GM12878 (cell line): ENCODE measurements around the gene PAF1. TPM values are rescaled to one million over a fixed set of nuclear protein-coding genes. Genes with fewer than 3 reads are reported as not detected.

ENCODE experiments used
- ATAC-seq: fragments of 200-7000 bp; cut with Tn5 transposase; 3 replicates; pipeline ENCODE4 v1.9.1; 2020; ENCODE audit warnings: mild to moderate bottlenecking, moderate library complexity
- BruUV-seq: library from RNA; stranded (reverse); fragments of 400-500 nt; replicated peaks from 2 replicates; lab custom pipeline; 2021; lab: Mats Ljungman, UMichigan
- CTCF ChIA-PET: fragments of 300-600 bp; sonication (Branson Sonifier 250); formaldehyde crosslinking; extraction: SDS; loops from one replicate; lab custom pipeline; 2021; ENCODE audit warnings: inconsistent platforms; lab: Yijun Ruan, JAX
- POLR2A ChIA-PET: fragments of 350-600 bp; formaldehyde crosslinking; extraction: SDS; loops from one replicate; lab custom pipeline; 2021; ENCODE audit warnings: inconsistent platforms; lab: Charles Lee
- RAD21 ChIA-PET: fragments of 300-600 bp; sonication (Branson Sonifier 250); formaldehyde crosslinking; loops from one replicate; lab custom pipeline; 2023; ENCODE audit warnings: antibody characterized with exemption; ENCODE audit not compliant: unreplicated experiment; lab: Charles Lee
- SMC1A ChIA-PET: fragments of 300-600 bp; sonication (Branson Sonifier 250); formaldehyde crosslinking; loops from one replicate; lab custom pipeline; 2023; ENCODE audit not compliant: unreplicated experiment, uncharacterized antibody; lab: Charles Lee
- DNase-seq: peaks from one replicate; pipeline ENCODE4 v3.0.0-alpha.2; 2011; ENCODE audit warnings: low read depth, low spot score
- FAIRE-seq: peaks from 3 replicates; lab custom pipeline; 2011; peaks lifted over from hg19 to GRCh38; lab: Jason Lieb, UNC
- H2AFZ ChIP-seq: 2 replicates; pipeline ENCODE4 v1.6.0; 2011; ENCODE audit warnings: low read depth, low read length, control low read depth; ENCODE audit not compliant: control insufficient read depth
- H3K27ac ChIP-seq: 2 replicates; pipeline ENCODE4 v1.5.1; 2011; ENCODE audit warnings: control low read depth; ENCODE audit not compliant: control insufficient read depth, insufficient read depth
- H3K27me3 ChIP-seq, 2 experiments: replicated peaks in 1 of 2; 2 replicates each; pipeline versions ENCODE4 v1.6.0 to v1.6.1; 2011; ENCODE audit warnings: low read length in 1 of 2; ENCODE audit not compliant: control insufficient read depth in 2 of 2, insufficient read depth in 2 of 2
- H3K36me3 ChIP-seq, 2 experiments: 2 replicates each; pipeline ENCODE4 v1.5.1; 2011; ENCODE audit warnings: low read length in 1 of 2; ENCODE audit not compliant: control insufficient read depth in 2 of 2, insufficient read depth in 2 of 2
- H3K4me1 ChIP-seq: 2 replicates; pipeline ENCODE4 v1.6.1; 2011; ENCODE audit warnings: mild to moderate bottlenecking, low read length, moderate library complexity, mixed read lengths; ENCODE audit not compliant: control insufficient read depth, insufficient read depth
- H3K4me2 ChIP-seq: 2 replicates; pipeline ENCODE4 v1.6.0; 2011; ENCODE audit warnings: control low read depth; ENCODE audit not compliant: control insufficient read depth, insufficient read depth
- H3K4me3 ChIP-seq: fragments of 200-600 bp; sonication (generic); 2 replicates; pipeline ENCODE4 v1.5.1; 2016
- H3K79me2 ChIP-seq: 2 replicates; pipeline ENCODE4 v1.6.0; 2011; ENCODE audit warnings: low read length; ENCODE audit not compliant: control insufficient read depth, insufficient read depth
- H3K9ac ChIP-seq: 2 replicates; pipeline ENCODE4 v1.8.0; 2011; ENCODE audit warnings: low read length, control low read depth, mixed read lengths; ENCODE audit not compliant: control insufficient read depth, insufficient read depth
- H3K9me3 ChIP-seq: replicated peaks from 3 replicates; pipeline ENCODE4 v1.5.1; 2011; ENCODE audit warnings: mild to moderate bottlenecking, low read length; ENCODE audit not compliant: control insufficient read depth, insufficient read depth
- H4K20me1 ChIP-seq: 2 replicates; pipeline ENCODE4 v1.6.0; 2011; ENCODE audit not compliant: control insufficient read depth, insufficient read depth
- ASH2L ChIP-seq: fragments of 300-600, 200-600 bp; sonication (generic); IDR thresholded peaks from 2 replicates; pipeline ENCODE4 v1.6.1; 2017; ENCODE audit warnings: low read depth, mild to moderate bottlenecking, borderline replicate concordance
- BMI1 ChIP-seq: fragments of 450-650 bp; IDR thresholded peaks from 2 replicates; pipeline ENCODE4 v1.6.1; 2016; ENCODE audit warnings: mild to moderate bottlenecking, moderate library complexity, borderline replicate concordance
- CBX5 ChIP-seq: sonication (generic); IDR thresholded peaks from 2 replicates; pipeline ENCODE4 v1.6.1; 2016; ENCODE audit warnings: low read depth, moderate library complexity, mild to moderate bottlenecking, inconsistent platforms
- NR2C1 ChIP-seq: fragments of 450-650 bp; IDR thresholded peaks from 2 replicates; pipeline ENCODE4 v1.6.1; 2017; ENCODE audit warnings: antibody characterized with exemption, mild to moderate bottlenecking, moderate library complexity
- POLR2AphosphoS2 ChIP-seq: IDR thresholded peaks from 2 replicates; pipeline ENCODE4 v1.6.1; 2011; ENCODE audit warnings: low read depth, mild to moderate bottlenecking, low read length, improper control_type of control experiment, moderate library complexity
- SUZ12 ChIP-seq: fragments of 200-600 bp; sonication (generic); IDR thresholded peaks from one replicate; pipeline ENCODE4 v1.6.1; 2018; ENCODE audit warnings: antibody characterized with exemption, mild to moderate bottlenecking; ENCODE audit not compliant: unreplicated experiment
- ZSCAN29 ChIP-seq: fragments of 450-650 bp; IDR thresholded peaks from 2 replicates; pipeline ENCODE4 v1.6.1; 2017; ENCODE audit warnings: mild to moderate bottlenecking, moderate library complexity
- WGBS: methylation state at CpG from one replicate; pipeline ENCODE4 v1.1.6; 2016; ENCODE audit warnings: low lambda C conversion rate; ENCODE audit not compliant: insufficient replicate concordance, insufficient coverage; ENCODE audit errors: missing lambda C conversion rate; 5-methylcytosine and 5-hydroxymethylcytosine counted together
- in situ Hi-C: fragments of 300-500 bp; cut with MboI; formaldehyde crosslinking; loops from 9 replicates; pipeline ENCODE4 v1.14.3; 2018; ENCODE audit warnings: mixed read lengths
- intact Hi-C: fragments of 100-400 bp; cut with micrococcal nuclease; formaldehyde crosslinking; loops from one replicate; pipeline ENCODE4 v1.14.2; 2022; ENCODE audit not compliant: unreplicated experiment
- polyA plus RNA-seq, 11 experiments: library from polyadenylated mRNA; depleted of rRNA in 4 of 11; unstranded in 6 of 11; stranded (reverse) in 5 of 11; fragments of >200 nt; fragmentation: Nextera tagmentation in 4 of 11; fragmentation: Illumina TruSeq in 1 of 11; extraction: Ambion mirVana in 4 of 11; extraction: Trizol in 1 of 11; gene quantifications; 1 replicate in 1 of 11; 2 replicates in 10 of 11; pipeline versions ENCODE4 v1.2.1 to v1.2.3, GENCODE V29; 2011 to 2016; ENCODE audit warnings: inconsistent platforms in 2 of 11, missing spikeins in 2 of 11, low read depth in 1 of 11
- total RNA-seq, 4 experiments: library from RNA; depleted of rRNA in 3 of 4; stranded (reverse); fragments of >200 nt in 3 of 4; fragmentation: Illumina TruSeq in 1 of 4; extraction: Trizol in 1 of 4; gene quantifications; 2 replicates each; pipeline versions ENCODE4 v1.2.1 to v1.2.3, GENCODE V29; 2013 to 2021
- TF ChIP-seq, protein P1 (sequence below): IDR thresholded peaks from 2 replicates; pipeline ENCODE4 v1.6.1; 2011; ENCODE audit warnings: low read depth, low read length, improper control_type of control experiment, borderline replicate concordance
- TF ChIP-seq, protein P2 (sequence below): fragments of 450-650 bp; formaldehyde crosslinking; IDR thresholded peaks from 2 replicates; pipeline ENCODE4 v1.4.0; 2022; ENCODE audit warnings: mild to moderate bottlenecking, moderate library complexity
- TF ChIP-seq, protein P3 (sequence below): fragments of 450-650 bp; IDR thresholded peaks from 2 replicates; pipeline ENCODE4 v1.6.1; 2017; ENCODE audit warnings: mild to moderate bottlenecking
- TF ChIP-seq, protein P4 (sequence below): IDR thresholded peaks from 2 replicates; pipeline ENCODE4 v1.6.1; 2012; ENCODE audit warnings: low read length, inconsistent platforms
- TF ChIP-seq, protein P5 (sequence below): fragments of 450-650 bp; IDR thresholded peaks from 2 replicates; pipeline ENCODE4 v1.6.1; 2014; ENCODE audit warnings: mild to moderate bottlenecking

The PAF1 gene
- total and polyA plus RNA-seq, 10 of the 15 experiments (the other 5 are each of a cell fraction or from before 2014, with no cell fraction given) = 1.7 to 45.8 (median 39.6) TPM

DNA sequence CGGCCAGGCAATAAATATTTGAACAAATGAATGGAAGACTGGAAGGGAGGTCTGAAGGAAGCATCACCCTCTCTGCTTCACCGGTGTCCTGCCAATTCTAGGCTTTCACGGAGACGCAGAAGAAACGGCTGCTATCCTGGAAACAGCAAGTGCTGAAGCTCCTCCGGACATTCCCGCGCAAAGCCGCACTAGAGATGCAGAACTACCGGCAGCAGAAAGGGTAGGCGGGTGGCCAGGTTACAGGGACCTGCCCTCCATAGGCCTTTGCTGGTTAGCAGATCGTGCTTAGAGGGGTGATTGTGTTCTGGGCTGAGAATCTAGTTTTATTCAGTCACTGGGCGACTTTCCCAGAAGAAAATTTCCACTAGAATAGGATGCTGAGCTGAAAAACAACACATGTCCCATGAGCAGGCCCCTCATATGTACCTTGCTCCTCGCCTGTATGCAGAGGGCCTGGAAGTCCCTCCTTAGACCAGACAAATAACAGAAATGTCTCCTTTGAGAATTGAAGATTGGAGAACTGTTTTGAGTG is 11.0 kb downstream of the PAF1 start:
- H3K9ac ChIP-seq = no peak overlapping the region
- no TSS peak for BruUV-seq
- H3K79me2 ChIP-seq = no peaks in the 10 kb centered on the region
- FAIRE-seq = no peak
- H3K36me3 ChIP-seq = peaks cover 12 to 23% of the 10 kb centered on the region in 2 experiments; a peak in 3 of 4 replicates
- TF ChIP-seq BMI1 (no peak), ASH2L (no peak), CBX5 (no peak), POLR2AphosphoS2 (no peak), NR2C1 (no peak), SUZ12 (no peak), ZSCAN29 (no peak)
- TF ChIP-seq, protein P1, sequence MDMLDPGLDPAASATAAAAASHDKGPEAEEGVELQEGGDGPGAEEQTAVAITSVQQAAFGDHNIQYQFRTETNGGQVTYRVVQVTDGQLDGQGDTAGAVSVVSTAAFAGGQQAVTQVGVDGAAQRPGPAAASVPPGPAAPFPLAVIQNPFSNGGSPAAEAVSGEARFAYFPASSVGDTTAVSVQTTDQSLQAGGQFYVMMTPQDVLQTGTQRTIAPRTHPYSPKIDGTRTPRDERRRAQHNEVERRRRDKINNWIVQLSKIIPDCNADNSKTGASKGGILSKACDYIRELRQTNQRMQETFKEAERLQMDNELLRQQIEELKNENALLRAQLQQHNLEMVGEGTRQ = no peak
- TF ChIP-seq, protein P2, sequence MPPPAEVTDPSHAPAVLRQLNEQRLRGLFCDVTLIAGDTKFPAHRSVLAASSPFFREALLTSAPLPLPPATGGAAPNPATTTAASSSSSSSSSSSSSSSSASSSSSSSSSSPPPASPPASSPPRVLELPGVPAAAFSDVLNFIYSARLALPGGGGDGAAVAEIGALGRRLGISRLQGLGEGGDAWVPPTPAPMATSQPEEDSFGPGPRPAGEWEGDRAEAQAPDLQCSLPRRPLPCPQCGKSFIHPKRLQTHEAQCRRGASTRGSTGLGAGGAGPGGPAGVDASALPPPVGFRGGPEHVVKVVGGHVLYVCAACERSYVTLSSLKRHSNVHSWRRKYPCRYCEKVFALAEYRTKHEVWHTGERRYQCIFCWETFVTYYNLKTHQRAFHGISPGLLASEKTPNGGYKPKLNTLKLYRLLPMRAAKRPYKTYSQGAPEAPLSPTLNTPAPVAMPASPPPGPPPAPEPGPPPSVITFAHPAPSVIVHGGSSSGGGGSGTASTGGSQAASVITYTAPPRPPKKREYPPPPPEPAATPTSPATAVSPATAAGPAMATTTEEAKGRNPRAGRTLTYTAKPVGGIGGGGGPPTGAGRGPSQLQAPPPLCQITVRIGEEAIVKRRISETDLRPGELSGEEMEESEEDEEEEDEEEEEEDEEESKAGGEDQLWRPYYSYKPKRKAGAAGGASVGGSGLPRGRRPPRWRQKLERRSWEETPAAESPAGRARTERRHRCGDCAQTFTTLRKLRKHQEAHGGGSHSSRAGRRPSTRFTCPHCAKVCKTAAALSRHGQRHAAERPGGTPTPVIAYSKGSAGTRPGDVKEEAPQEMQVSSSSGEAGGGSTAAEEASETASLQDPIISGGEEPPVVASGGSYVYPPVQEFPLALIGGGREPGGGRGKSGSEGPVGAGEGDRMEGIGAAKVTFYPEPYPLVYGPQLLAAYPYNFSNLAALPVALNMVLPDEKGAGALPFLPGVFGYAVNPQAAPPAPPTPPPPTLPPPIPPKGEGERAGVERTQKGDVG = no peak
- TF ChIP-seq, protein P3, sequence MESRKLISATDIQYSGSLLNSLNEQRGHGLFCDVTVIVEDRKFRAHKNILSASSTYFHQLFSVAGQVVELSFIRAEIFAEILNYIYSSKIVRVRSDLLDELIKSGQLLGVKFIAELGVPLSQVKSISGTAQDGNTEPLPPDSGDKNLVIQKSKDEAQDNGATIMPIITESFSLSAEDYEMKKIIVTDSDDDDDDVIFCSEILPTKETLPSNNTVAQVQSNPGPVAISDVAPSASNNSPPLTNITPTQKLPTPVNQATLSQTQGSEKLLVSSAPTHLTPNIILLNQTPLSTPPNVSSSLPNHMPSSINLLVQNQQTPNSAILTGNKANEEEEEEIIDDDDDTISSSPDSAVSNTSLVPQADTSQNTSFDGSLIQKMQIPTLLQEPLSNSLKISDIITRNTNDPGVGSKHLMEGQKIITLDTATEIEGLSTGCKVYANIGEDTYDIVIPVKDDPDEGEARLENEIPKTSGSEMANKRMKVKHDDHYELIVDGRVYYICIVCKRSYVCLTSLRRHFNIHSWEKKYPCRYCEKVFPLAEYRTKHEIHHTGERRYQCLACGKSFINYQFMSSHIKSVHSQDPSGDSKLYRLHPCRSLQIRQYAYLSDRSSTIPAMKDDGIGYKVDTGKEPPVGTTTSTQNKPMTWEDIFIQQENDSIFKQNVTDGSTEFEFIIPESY = no peak
- TF ChIP-seq, protein P4, sequence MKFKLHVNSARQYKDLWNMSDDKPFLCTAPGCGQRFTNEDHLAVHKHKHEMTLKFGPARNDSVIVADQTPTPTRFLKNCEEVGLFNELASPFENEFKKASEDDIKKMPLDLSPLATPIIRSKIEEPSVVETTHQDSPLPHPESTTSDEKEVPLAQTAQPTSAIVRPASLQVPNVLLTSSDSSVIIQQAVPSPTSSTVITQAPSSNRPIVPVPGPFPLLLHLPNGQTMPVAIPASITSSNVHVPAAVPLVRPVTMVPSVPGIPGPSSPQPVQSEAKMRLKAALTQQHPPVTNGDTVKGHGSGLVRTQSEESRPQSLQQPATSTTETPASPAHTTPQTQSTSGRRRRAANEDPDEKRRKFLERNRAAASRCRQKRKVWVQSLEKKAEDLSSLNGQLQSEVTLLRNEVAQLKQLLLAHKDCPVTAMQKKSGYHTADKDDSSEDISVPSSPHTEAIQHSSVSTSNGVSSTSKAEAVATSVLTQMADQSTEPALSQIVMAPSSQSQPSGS = no peak
- TF ChIP-seq, protein P5, sequence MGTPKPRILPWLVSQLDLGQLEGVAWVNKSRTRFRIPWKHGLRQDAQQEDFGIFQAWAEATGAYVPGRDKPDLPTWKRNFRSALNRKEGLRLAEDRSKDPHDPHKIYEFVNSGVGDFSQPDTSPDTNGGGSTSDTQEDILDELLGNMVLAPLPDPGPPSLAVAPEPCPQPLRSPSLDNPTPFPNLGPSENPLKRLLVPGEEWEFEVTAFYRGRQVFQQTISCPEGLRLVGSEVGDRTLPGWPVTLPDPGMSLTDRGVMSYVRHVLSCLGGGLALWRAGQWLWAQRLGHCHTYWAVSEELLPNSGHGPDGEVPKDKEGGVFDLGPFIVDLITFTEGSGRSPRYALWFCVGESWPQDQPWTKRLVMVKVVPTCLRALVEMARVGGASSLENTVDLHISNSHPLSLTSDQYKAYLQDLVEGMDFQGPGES = no peak
- TF ChIP-seq, all 136 proteins: peak for 0
- Histone ChIP-seq H3K4me1 (no peaks in the 10 kb centered on the region), H3K27ac (no peak overlapping the region), H2AFZ (no peak overlapping the region), H3K4me2 (no peak overlapping the region), H3K9me3 (no peaks in the 10 kb centered on the region), H3K27me3 (no peaks in the 10 kb centered on the region), H3K4me3 (no peak overlapping the region), H4K20me1 (no peaks in the 10 kb centered on the region)
- ATAC-seq (no peak), DNase-seq (no peak)
- POLR2A ChIA-PET = interaction anchor here (0.6 kb wide), 1 partner anchor 601 kb away, joined by 4 read pairs; no protein-coding TSS in a partner anchor
- RAD21 ChIA-PET = no interaction called here
- intact Hi-C loops (no loop called here), in situ Hi-C loops (no loop called here)
- 87% methylated on average over 14 of the region's 14 CpGs for WGBS
- CTCF ChIA-PET = no interaction called here
- SMC1A ChIA-PET = no interaction called here
